GM12892 (cell line): ENCODE results near the gene LRP1-AS.

ENCODE experiments used
- POLR2A ChIP-seq: IDR thresholded peaks from 2 replicates; pipeline ENCODE4 v1.6.1; 2011; ENCODE audit warnings: low read depth, low read length, control low read depth
- POLR2AphosphoS5 ChIP-seq: IDR thresholded peaks from 2 replicates; pipeline ENCODE4 v1.6.1; 2011; ENCODE audit warnings: low read depth, low read length, control low read depth
- TAF1 ChIP-seq: IDR thresholded peaks from 2 replicates; pipeline ENCODE4 v1.6.1; 2011; ENCODE audit warnings: low read depth, mild to moderate bottlenecking, control low read depth, low read length, borderline replicate concordance

DNA sequence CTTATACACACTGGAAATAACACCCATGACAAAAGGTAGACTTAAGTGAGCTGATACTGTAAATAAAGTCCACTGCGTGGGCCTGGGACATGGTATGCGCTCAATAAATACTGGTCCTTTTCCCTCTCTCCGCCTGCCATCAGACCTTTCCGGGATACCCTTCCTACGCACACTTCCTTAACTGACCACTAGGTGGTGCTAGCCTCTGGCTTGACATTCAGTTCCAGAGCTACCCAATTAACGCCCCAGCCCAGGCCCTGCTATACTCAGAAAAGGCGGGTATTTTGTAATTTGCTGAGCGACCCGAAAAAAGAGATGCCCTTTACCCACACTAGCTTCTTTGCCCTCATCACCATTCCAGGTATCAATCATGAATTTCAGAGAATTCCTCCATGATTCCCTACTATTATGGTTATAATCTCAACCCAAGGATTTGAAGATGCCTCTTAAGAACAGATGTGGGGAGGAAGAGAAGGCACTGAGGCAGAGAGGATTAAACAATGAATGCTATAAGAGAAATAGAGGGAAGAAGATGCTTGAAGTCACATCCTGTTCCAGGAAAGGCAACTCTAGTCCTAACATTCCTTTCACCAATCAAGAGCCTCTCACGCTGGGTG lies 23.1 kb downstream of the LRP1-AS start:
- TF ChIP-seq POLR2A (no peak), TAF1 (no peak), POLR2AphosphoS5 (no peak)
